DND-41 (cell line): Measurements from ENCODE around the gene KSR1.

Experiments used
- CTCF ChIP-seq: IDR thresholded peaks from 2 replicates; pipeline ENCODE4 v1.5.1; 2012; ENCODE audit warnings: borderline replicate concordance, low read length, moderate library complexity, mild to moderate bottlenecking; ENCODE audit not compliant: poor library complexity, severe bottlenecking; ENCODE audit errors: extremely low read depth
- EZH2 ChIP-seq: IDR thresholded peaks from 3 replicates; pipeline ENCODE4 v1.6.1; 2012; ENCODE audit warnings: borderline replicate concordance, low read depth, mild to moderate bottlenecking, moderate library complexity, low read length, inconsistent platforms; ENCODE audit not compliant: severe bottlenecking

- TF ChIP-seq CTCF (no peak), EZH2 (no peak)
Observed at GRCh38 chr17:27596096-27596495, 139.8 kb downstream of the KSR1 start.
